NCI-H1417 (cell line): ENCODE data around the gene FAM186B.

Source experiments
- DNase-seq, 3 experiments: peaks; one replicate each; lab custom pipeline; 2025; lab: John Stamatoyannopoulos, UW

The FAM186B gene

GRCh38 chr12:49567611-49568441 lies 37.6 kb downstream of the FAM186B start, which contains the start of gene MCRS1:
Gene MCRS1, minus strand, starts transcription at chr12:49568142. Its CDS starts 1,411 bp downstream, at chr12:49566731.
- DNase-seq: peak; percentile 94 to 97 (median 96)

DNA sequence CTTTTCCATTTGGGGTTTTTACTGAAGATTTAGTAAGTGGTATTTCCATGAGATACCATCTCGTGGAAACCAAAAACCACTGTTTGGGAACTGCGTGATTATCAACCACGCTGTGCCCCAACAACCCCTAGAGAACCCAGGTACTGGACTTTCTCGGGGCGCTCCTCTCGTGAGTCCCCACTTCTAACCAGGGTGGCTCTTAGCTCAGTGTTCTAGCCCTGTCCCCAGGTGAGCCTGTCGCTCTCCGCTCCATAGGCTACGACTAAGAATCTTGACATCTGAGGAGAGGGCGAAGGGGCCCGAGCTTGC lies 38.2 kb downstream of the FAM186B start:
- no peak for DNase-seq

GRCh38 chr12:49566361-49566760 lies 39.1 kb downstream of the FAM186B start:
- no peak for DNase-seq

DNA sequence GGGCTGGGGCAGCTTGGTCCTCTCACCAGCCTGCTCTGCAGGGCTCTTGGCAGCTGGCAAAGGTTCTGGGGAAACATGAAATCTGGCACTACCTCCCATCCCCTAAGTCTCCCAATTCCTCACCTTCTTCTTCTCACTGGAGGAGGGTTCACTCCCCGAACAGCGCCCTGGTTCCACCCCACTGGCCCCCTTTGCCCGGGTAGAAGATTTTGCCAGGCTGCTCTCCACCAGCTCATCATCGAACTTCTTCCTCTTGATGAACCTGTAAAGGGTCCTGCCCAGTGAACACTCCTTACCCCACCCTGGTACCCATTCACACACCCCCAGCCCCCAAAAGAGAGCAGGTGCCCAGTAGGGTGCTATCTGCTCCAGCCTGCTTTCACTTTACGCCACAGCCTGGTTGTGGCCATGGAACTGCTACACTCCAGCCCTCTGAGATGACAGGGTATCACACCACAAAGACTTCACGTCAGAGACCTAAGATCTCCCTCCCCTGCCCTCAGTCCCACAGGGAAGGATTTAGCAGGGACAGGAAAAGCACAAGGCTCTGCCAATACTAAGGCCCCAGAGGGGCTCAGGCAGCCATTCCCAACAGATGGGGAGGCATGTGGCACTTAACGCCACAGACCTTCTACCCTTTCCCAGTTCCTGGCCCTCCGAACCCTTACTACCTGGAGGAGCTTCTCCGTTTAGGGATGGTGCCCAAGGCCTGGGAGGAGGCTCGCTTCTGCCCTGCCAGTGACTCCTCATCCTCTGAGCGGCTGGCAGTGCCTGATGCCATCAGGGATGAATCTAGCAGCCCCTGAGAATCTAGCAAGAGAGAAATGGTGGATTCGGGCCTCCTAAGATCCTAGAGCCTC lies 39.8 kb downstream of the FAM186B start:
- DNase-seq: no peak

DNA sequence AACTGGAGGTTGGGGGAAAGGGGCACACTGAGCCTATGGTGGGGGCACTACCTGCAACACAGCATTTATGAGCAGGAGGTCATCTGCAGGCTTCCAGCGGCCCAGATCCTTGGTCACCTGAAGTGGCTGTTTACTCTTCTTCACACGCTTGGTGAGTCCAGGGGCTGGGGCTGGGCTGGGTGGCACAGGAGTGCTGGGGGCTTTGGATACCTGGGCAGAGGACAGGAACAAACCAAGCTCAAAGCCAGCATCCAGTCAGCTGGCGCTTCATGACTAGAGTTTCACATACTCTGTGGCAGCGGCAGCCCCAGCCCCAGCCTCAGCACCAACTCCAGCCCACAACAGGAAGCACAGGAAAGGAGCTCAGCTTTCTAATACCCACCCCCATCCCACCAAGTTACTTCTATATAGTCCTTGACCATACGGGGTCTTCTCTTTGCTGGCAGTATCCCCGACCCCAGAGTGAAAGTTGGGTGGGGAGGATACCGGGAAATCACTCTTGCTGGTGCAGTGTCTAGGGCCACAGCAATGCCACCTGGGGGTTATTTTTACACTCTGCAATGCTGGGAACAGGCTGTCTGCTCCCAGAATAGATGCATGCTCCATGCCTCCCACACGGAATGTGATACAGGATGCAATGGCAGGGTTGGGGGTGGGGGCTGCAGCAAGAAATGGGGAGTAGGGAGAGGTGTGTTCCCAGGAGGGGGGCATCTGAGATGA lies 40.6 kb downstream of the FAM186B start:
- no peak for DNase-seq

DNA sequence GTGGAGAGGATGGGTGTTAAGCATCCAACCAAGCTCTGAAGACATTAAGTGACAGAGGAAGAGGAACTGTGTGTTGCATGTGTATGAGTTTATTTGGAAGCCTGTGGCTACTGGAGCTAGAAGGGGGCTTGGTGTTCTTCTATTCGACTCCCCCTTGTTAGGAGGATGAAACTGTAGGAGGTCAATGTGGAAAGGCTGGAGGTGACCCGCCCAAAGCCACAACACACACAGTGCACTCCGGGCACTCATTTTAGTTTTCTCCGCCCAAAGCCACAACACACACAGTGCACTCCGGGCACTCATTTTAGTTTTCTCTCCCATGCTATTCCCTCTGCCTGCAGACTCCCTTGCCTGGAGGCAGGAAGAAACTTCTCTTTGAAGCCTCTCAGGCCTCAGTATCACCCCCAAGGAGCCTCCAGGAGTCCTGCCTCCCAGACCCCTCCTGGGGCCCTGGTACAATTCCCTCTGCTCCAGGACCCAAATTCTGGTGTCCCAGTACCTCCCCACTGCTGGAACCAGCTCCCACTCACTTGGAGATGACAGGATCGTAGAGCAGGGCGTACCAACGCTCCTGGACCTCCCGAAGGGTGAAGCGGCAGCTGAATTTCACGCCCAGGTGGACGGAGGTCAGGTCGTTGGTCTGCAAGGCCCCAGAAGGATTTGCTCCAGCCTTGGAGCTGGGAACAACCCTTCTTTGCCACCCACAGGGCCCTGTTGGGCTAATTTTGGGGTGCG lies 41.3 kb downstream of the FAM186B start:
- DNase-seq: no peak

- DNase-seq: no peak
Observed at GRCh38 chr12:49562831-49563230, 42.6 kb downstream of the FAM186B start.

DNA sequence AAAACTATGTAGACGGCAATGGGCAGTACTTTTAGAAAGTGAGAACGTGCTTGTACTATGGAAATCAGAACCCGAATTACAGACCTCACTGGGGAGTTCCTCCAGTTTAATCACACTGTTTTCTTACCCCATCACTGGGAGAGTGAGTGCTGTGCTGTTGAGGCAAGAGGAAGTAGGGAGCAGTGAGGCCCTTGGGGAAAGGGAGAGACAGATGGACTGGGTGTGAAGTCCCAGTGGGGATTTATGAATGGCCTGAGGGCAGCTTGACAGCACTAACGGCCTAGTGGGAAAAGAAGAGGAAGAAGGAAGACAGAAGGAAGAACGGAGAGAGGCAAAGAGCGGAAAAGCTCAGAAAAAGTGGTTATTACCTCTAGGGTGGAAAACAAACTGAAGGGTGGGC lies 43.2 kb downstream of the FAM186B start:
- DNase-seq: no peak

DNA sequence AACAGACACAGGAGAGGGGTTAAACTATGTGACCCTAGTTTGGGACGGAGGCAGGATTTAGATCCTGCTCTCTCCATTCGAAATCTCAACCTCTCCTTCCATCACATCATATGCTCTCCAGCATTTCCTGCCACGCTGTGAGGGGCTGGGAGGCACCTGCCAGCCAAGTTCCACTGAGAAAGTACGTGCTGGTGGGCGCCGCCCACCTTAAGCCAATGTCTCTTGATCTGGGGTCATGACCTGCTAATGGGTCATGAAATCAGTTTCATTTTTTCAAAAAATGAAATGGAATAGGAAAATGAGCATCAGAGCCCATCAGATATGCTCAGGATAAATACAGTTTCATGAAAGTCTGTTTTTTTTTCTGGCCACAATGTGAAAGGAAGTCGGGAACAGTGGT lies 44.7 kb downstream of the FAM186B start:
- DNase-seq: no peak

- no peak for DNase-seq
Observed at GRCh38 chr12:49559011-49559675, 46.3 kb downstream of the FAM186B start.

DNA sequence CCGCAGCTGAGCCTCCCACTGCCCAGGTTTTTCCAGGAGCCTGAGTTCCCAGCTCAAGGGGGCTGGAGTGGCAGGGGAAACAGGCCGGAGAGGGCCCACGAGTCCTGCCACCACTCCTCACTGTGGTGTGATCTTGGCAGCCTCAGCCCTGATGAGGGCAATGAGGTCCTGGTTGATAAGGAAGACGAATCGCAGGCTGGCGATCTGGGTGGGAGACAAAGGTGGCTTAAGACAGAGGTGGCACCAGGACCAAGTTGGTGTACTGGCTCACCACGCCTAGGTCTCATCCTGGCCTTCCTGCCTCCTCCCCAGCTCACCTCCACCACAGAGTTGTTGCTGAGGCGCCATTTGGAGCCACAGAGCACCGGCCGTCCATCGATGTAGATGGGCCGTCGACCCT lies 46.9 kb downstream of the FAM186B start:
- no peak for DNase-seq

GRCh38 chr12:49557917-49558215 lies 47.6 kb downstream of the FAM186B start:
- peak in 1 of 3 experiments; percentile 24 for DNase-seq

DNA sequence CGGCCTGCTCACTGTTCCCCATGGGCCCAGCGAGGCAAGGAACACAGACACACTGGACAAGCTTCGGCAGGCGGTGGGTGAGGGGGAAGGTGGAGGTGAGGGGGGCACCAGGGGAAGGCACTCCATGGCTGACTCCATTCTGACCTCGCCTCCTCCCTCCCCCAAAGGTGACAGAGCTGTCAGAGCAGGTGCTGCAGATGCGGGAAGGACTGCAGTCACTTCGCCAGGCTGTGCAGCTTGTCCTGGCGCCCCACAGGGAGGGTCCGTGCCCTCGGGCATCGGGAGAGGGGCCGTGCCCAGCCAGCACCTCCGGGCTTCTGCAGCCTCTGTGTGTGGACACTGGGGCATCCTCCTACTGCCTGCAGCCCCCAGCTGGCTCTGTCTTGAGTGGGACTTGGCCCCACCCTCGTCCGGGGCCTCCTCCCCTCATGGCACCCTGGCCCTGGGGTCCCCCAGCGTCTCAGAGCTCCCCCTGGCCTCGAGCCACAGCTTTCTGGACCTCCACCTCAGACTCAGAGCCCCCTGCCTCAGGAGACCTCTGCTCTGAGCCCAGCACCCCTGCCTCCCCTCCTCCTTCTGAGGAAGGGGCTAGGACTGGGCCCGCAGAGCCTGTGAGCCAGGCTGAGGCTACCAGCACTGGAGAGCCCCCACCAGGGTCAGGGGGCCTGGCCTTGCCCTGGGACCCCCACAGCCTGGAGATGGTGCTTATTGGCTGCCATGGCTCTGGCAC lies 48.1 kb downstream of the FAM186B start:
- peak in 1 of 3 experiments; percentile 49 for DNase-seq

DNA sequence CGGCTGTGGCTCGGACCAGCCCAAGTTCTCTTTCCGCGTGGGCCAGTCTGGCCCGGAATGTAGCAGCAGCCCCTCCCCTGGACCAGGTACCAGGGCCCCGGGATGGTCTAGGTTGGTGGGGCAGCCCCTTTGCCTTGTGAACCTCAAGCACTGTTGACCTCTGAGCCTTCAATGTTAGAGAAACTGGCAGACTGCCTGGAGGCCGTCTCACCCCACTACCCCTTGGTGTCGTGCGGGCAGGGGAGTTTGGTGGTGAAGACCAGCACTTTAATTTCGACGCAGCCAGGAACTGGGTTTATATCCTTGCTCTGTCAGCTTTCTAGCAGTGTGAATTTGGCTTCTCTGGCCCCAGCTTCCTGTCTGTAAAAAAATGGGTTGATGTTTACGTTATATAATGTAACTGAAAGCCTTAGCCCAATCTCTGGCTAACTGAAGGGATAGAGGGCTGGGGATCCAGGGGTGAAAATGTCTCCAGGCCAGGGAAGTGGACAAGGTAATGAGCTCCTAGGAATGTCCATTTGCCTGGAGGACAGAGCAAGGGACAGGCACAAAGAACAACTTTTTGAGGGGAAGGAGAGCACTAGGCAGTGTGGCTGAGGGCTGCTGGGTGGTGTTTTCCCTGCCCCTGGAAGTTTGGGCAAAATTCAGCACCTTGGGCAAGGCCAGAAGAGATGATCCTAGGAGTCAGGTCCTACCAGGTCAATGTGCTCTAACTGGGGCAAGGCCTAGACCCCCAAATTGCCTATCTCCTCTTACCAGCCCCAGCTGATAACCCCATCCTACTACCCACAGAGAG lies 48.9 kb downstream of the FAM186B start:
- DNase-seq: no peak

DNA sequence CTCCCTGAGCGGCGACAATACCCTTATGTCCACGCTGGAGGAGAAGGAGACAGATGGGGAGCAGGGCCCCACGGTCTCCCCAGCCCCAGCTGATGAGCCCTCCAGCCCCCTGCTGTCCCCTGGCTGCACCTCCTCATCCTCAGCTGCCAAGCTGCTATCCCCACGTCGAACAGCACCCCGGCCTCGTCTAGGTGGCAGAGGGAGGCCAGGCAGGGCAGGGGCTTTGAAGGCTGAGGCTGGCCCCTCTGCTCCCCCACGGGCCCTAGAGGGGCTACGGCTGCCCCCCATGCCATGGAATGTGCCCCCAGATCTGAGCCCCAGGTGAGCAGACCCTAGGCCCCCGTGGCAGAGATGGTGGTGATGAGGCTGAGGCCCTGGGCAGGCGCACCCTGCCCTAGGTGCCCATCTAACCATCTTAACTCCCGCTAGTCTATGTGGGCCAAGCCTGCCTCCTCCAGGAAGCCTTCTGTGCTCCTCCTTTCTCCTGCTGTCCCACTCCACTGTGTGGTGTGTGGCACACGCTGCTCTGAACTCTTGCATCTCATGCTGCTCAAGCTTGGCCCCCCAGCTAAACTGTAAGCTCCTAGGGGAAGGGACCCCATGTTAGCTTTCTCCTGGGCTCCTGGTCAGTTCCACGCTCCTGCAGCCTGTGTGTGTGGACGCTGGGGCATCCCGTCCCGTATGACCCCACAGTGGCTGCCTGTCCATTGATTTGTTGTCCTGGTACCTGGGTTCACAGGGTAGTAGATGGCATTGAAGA lies 49.6 kb downstream of the FAM186B start:
- DNase-seq: no peak

- no peak for DNase-seq
Observed at GRCh38 chr12:49554266-49554665, 51.2 kb downstream of the FAM186B start.

- peak; percentile 30 to 91 (median 73) for DNase-seq
Observed at GRCh38 chr12:49553512-49554088, 51.8 kb downstream of the FAM186B start.

GRCh38 chr12:49552899-49553298 lies 52.5 kb downstream of the FAM186B start:
- DNase-seq: no peak

DNA sequence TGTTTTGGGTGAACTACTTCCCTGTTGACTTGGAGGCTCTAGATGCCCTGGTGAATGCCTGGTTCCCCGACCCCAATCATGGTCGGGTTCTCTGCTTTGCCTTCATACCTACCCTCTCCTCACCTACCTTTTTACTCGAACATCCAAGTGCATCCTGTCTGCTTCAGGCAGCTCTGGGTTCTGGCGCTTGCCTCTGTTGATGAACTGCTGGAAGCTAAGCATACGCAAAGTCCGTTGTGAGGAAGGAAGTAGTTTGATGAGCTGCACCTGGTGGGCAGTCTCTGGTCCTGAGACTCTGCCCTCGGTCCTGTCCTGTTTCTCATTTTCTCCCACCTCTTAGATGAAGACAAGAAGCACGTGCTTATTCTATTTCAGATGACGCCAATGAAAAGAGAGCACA lies 53.0 kb downstream of the FAM186B start:
- DNase-seq: peak in 1 of 3 experiments; percentile 31
